GM12892 (cell line): ENCODE measurements around the gene VWF.

ENCODE experiments used
- POLR2A ChIP-seq: IDR thresholded peaks from 2 replicates; pipeline ENCODE4 v1.6.1; 2011; ENCODE audit warnings: low read depth, low read length, control low read depth
- POLR2AphosphoS5 ChIP-seq: IDR thresholded peaks from 2 replicates; pipeline ENCODE4 v1.6.1; 2011; ENCODE audit warnings: low read depth, low read length, control low read depth

DNA sequence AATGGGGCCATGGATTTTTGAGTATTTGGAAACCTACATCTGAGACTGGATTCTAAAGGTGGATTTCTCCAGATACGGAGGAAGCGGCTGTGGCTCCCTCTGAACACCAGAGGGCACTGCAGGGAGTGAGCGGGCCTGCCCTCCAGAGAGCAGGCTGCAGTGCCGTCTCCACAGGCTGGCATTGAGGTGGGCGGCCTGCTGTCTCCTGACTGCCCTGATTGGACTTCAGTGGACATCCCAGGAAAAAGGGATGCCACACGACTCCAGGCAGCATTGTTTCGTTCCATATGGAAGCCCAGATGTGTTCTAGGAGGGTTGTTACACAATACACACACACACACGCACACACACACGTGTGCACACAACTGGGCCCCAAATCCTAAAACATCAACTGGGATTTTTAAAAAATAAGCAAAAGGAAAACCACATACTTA lies 158.5 kb downstream of the VWF start:
- TF ChIP-seq POLR2AphosphoS5: no peak
- no peak for TF ChIP-seq POLR2A
